Gastrocnemius medialis (tissue), 4 donors: ENCODE results near the gene PHF14. TPM values are rescaled to one million over a fixed set of nuclear protein-coding genes. Genes with fewer than 3 reads are reported as not detected.

Experiments used
- ATAC-seq, 2 donors: fragments of 150-250 bp; one replicate each; pipeline ENCODE4 v1.9.1; 2016
- DNase-seq, 2 donors: peaks; one replicate each; pipeline ENCODE4 v3.0.0-alpha.2; 2019
- H3K27ac ChIP-seq, 4 donors: fragments of 200-600 bp; sonication (generic); 1 replicate in 1 of 4; 2 replicates in 3 of 4; pipeline ENCODE4 v1.5.1; 2016 to 2018; ENCODE audit warnings: mild to moderate bottlenecking in 2 of 4, moderate library complexity in 1 of 4
- H3K27me3 ChIP-seq, 3 donors: fragments of 200-600 bp; sonication (generic) in 2 of 3; 1 replicate in 1 of 3; 2 replicates in 2 of 3; pipeline versions ENCODE4 v1.5.1 to v1.6.0; 2016 to 2019; ENCODE audit warnings: mild to moderate bottlenecking in 1 of 3, moderate library complexity in 1 of 3
- H3K36me3 ChIP-seq, 2 donors: fragments of 200-600 bp; sonication (generic) in 1 of 2; one replicate each; pipeline ENCODE4 v1.5.1; 2017 to 2018
- H3K4me1 ChIP-seq, 2 donors: fragments of 200-600 bp; sonication (generic) in 1 of 2; one replicate each; pipeline ENCODE4 v1.5.1; 2016 to 2017; ENCODE audit warnings: mild to moderate bottlenecking in 2 of 2
- H3K4me3 ChIP-seq, 4 donors: fragments of 200-600 bp; sonication (generic) in 3 of 4; 1 replicate in 1 of 4; 2 replicates in 3 of 4; pipeline ENCODE4 v1.5.1; 2016 to 2019; ENCODE audit warnings: mild to moderate bottlenecking in 2 of 4
- H3K9me3 ChIP-seq, 3 donors: fragments of 200-600 bp; sonication (generic) in 2 of 3; 1 replicate in 1 of 3; 2 replicates in 2 of 3; pipeline ENCODE4 v1.5.1; 2016 to 2019
- POLR2A ChIP-seq, 2 donors: fragments of 450-650 bp; IDR thresholded peaks; one replicate each; pipeline ENCODE4 v1.6.1; 2017; ENCODE audit warnings: antibody characterized with exemption in 2 of 2, mild to moderate bottlenecking in 2 of 2, moderate library complexity in 2 of 2
- in situ Hi-C, 4 donors: fragments of 200-750 bp; cut with MboI; loops; one replicate each; pipeline versions ENCODE4 v1.15.0 to v1.8.0; 2017; ENCODE audit warnings: low sequenced_read_pairs in 4 of 4
- intact Hi-C: fragments of 100-400 bp; cut with DNase I; formaldehyde crosslinking; loops from one replicate; pipeline ENCODE4 v1.15.1; 2023; ENCODE audit warnings: low total_unique reads
- total RNA-seq, 4 donors: library from RNA; depleted of rRNA; stranded (reverse); fragments of >200 nt; gene quantifications; one replicate each; pipeline versions ENCODE4 v1.1.0 to v1.2.3, GENCODE V29; 2016
- TF ChIP-seq, protein P1 (sequence below), 5 experiments: fragments of 450-650 bp in 3 of 5; fragments of 200-600 bp in 2 of 5; sonication (generic) in 2 of 5; IDR thresholded peaks in 4 of 5; conservative IDR thresholded peaks in 1 of 5; 1 replicate in 4 of 5; 2 replicates in 1 of 5; pipeline ENCODE4 v1.5.1; 2016 to 2019; ENCODE audit warnings: antibody characterized with exemption in 5 of 5, mild to moderate bottlenecking in 3 of 5, moderate library complexity in 3 of 5

Gene PHF14
- total RNA-seq, 4 donors from 2014 or later, result 8.9 to 24.7 (median 12.4) TPM

DNA sequence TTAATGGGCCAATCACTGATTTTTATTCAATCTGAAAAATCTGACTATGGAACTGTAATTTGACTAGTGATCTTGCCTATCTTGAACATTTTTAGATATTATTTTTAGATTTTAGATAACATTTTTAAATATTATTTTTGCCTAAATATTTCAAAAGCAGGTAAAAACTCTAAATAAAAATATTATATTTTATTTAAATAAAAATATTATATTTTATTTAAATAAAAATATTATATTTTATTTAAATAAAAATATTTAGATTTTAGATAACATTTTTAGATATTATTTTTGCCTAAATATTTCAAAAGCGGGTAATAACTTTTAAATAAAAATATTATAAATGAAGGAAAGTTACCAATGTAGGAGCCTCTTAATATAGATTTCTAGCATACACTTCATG lies 187.8 kb downstream of the PHF14 start:
- no peak overlapping the region for H3K27ac ChIP-seq
- H3K4me1 ChIP-seq, result no peaks in the 10 kb centered on the region
- in situ Hi-C loops, result no loop called here
- DNase-seq, result no peak
- H3K36me3 ChIP-seq, result no peaks in the 10 kb centered on the region
- no peaks in the 10 kb centered on the region for H3K9me3 ChIP-seq
- H3K4me3 ChIP-seq, result no peak overlapping the region
- intact Hi-C loops, result no loop called here
- no peak for TF ChIP-seq POLR2A (IDR thresholded peaks at IDR 0.05)
- H3K27me3 ChIP-seq, result no peaks in the 10 kb centered on the region
- ATAC-seq, result no peak

DNA sequence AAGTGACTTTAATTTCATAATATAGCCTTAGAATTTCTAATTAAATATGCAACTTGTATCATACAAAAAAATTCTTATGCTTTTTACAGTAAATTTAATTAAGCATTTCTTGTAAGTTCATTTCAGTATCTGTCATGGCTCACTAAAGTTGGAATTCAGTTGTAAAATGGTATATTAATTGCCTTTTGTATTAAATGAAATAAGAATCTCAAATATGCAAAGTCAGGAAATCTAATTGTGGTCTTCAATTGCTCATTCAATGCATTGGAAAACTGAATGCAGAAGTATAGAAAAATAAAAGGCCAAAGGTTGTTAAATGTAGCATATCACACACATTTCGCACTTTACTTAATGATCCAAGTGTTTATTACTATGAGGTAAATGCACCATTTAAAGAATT lies 189.5 kb downstream of the PHF14 start:
- Histone ChIP-seq H3K4me1 (no peaks in the 10 kb centered on the region), H3K36me3 (no peaks in the 10 kb centered on the region), H3K27me3 (no peaks in the 10 kb centered on the region), H3K4me3 (no peak overlapping the region), H3K27ac (no peak overlapping the region), H3K9me3 (no peaks in the 10 kb centered on the region)
- in situ Hi-C loops, result no loop called here
- ATAC-seq (no peak), DNase-seq (no peak)
- intact Hi-C loops, result no loop called here
- TF ChIP-seq, protein P1, sequence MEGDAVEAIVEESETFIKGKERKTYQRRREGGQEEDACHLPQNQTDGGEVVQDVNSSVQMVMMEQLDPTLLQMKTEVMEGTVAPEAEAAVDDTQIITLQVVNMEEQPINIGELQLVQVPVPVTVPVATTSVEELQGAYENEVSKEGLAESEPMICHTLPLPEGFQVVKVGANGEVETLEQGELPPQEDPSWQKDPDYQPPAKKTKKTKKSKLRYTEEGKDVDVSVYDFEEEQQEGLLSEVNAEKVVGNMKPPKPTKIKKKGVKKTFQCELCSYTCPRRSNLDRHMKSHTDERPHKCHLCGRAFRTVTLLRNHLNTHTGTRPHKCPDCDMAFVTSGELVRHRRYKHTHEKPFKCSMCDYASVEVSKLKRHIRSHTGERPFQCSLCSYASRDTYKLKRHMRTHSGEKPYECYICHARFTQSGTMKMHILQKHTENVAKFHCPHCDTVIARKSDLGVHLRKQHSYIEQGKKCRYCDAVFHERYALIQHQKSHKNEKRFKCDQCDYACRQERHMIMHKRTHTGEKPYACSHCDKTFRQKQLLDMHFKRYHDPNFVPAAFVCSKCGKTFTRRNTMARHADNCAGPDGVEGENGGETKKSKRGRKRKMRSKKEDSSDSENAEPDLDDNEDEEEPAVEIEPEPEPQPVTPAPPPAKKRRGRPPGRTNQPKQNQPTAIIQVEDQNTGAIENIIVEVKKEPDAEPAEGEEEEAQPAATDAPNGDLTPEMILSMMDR (IDR thresholded peaks at IDR 0.05 in 4 of 5, conservative IDR thresholded peaks at IDR 0.05 in 1 of 5), result no peak
- no peak for TF ChIP-seq POLR2A (IDR thresholded peaks at IDR 0.05)

DNA sequence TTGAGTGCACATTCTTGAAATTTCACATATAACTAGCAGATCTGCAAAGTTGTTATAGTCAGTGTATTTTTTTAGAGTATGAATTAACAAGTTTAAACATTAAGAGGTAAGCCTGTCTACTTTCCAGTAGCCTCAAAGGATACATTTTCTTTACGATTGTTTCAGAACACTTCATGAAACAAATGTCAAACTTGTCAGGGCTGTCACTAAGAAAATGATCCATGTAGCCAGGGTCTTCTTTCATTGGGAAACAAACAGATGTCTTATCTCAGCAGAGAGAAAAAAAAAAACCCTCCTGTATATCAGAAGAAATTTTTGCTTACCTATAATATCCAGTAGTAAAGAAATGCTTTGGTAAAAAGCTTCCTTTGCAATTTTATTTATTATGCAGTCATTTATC lies 192.4 kb downstream of the PHF14 start:
- Histone ChIP-seq H3K27me3 (no peaks in the 10 kb centered on the region), H3K27ac (no peak overlapping the region), H3K36me3 (no peaks in the 10 kb centered on the region), H3K4me1 (peaks cover 0 to 10% of the 10 kb centered on the region in 2 donors), H3K9me3 (no peaks in the 10 kb centered on the region), H3K4me3 (no peak overlapping the region)
- TF ChIP-seq POLR2A (IDR thresholded peaks at IDR 0.05), result no peak
- TF ChIP-seq, protein P1 (IDR thresholded peaks at IDR 0.05 in 4 of 5, conservative IDR thresholded peaks at IDR 0.05 in 1 of 5), result no peak
- intact Hi-C loops (no loop called here), in situ Hi-C loops (no loop called here)
- DNase-seq (no peak), ATAC-seq (no peak)

DNA sequence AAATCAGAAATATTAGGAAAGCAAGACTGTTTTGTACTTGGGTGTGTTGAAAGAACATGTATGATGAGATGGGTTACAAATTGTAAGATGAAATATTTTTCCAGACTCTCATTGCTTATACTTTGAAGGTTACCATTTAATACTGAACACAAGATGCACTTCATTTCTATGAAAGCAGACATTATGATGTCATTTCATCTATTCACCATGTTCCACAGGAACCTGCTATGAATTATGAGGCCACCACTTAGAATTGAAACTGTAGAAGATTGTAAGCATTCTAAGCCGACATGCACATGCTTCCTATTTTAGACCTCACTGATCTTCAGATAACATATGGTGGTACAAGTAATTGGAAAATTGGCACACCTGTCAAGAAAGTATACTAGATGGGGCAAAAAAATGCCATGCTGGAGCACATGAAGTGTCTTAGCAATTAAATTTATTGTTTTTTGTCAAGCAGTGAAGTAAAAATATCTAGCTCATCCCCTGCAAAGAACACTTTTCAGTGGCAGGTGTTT lies 195.0 kb downstream of the PHF14 start:
- intact Hi-C loops, result no loop called here
- DNase-seq (no peak), ATAC-seq (no peak)
- H3K27me3 ChIP-seq, result no peaks in the 10 kb centered on the region
- TF ChIP-seq POLR2A (IDR thresholded peaks at IDR 0.05), result no peak
- TF ChIP-seq, protein P1 (IDR thresholded peaks at IDR 0.05 in 4 of 5, conservative IDR thresholded peaks at IDR 0.05 in 1 of 5), result no peak
- in situ Hi-C loops, result no loop called here
- H3K4me3 ChIP-seq, result no peak overlapping the region
- peaks cover 0 to 10% of the 10 kb centered on the region in 2 donors for H3K4me1 ChIP-seq
- H3K36me3 ChIP-seq, result no peaks in the 10 kb centered on the region
- no peaks in the 10 kb centered on the region for H3K9me3 ChIP-seq
- H3K27ac ChIP-seq, result no peak overlapping the region

DNA sequence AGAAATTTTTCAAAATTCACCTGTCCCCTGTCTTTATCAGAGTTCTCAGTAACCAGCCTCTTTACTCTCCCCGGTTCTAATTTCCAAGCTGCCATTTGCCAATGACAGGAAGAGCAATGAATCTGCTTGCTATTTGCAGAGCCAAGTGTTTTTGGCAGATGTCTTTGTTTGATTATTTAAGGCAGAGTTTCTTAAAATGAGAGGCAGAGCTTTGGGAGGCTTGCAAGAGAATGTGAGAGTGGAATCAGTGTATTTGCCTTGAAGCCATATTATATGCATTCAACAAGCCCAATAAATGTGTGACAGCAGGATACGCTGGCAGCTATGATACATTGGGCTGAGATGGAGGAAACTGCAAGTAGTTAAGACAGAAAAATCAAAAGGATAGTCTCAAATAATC lies 196.5 kb downstream of the PHF14 start:
- H3K36me3 ChIP-seq, result no peaks in the 10 kb centered on the region
- H3K27ac ChIP-seq, result no peak overlapping the region
- ATAC-seq, result no peak
- no peaks in the 10 kb centered on the region for H3K9me3 ChIP-seq
- no peak overlapping the region for H3K4me3 ChIP-seq
- TF ChIP-seq, protein P1 (IDR thresholded peaks at IDR 0.05 in 4 of 5, conservative IDR thresholded peaks at IDR 0.05 in 1 of 5), result no peak
- TF ChIP-seq POLR2A (IDR thresholded peaks at IDR 0.05), result no peak
- H3K4me1 ChIP-seq, result peaks cover 0 to 10% of the 10 kb centered on the region in 2 donors
- no peaks in the 10 kb centered on the region for H3K27me3 ChIP-seq
- intact Hi-C loops (no loop called here), in situ Hi-C loops (no loop called here)
- no peak for DNase-seq
